B cell (primary cell): ENCODE results near the gene MTHFR. TPM values are rescaled to one million over a fixed set of nuclear protein-coding genes. Genes with fewer than 3 reads are reported as not detected.

ENCODE experiments used
- ATAC-seq: fragments of 200-7000 bp; cut with Tn5 transposase; one replicate; pipeline ENCODE4 v1.10.0; 2021; ENCODE audit warnings: low read depth, mild to moderate bottlenecking, moderate number of reproducible peaks, moderate library complexity
- CTCF ChIA-PET: fragments of 350-600 bp; sonication (Branson Sonifier 250); formaldehyde crosslinking; loops from one replicate; lab custom pipeline; 2021; ENCODE audit warnings: antibody characterized with exemption, inconsistent platforms; lab: Charles Lee
- POLR2A ChIA-PET: fragments of 350-600 bp; sonication (Branson Sonifier 250); formaldehyde crosslinking; loops from one replicate; lab custom pipeline; 2021; ENCODE audit warnings: antibody characterized with exemption; lab: Charles Lee
- DNase-seq: peaks from one replicate; pipeline ENCODE4 v3.0.0; 2013
- H2AFZ ChIP-seq: 2 replicates; pipeline ENCODE4 v1.6.1; 2012; ENCODE audit warnings: mild to moderate bottlenecking, low read depth, low read length; ENCODE audit not compliant: insufficient read depth, poor library complexity, severe bottlenecking
- H3K27ac ChIP-seq, 2 donors: 1 replicate in 1 of 2; 2 replicates in 1 of 2; pipeline ENCODE4 v1.5.1; 2012 to 2013; ENCODE audit warnings: low read length in 2 of 2, mild to moderate bottlenecking in 2 of 2, moderate library complexity in 1 of 2
- H3K27me3 ChIP-seq, 4 experiments: fragments of 200-600 bp in 1 of 4; sonication (generic) in 1 of 4; replicated peaks in 1 of 4; 1 replicate in 2 of 4; 2 replicates in 2 of 4; pipeline versions ENCODE4 v1.6.1 to v1.7.0; 2013 to 2016; ENCODE audit warnings: low read length in 3 of 4, mild to moderate bottlenecking in 2 of 4, mixed read lengths in 1 of 4, moderate library complexity in 1 of 4; ENCODE audit not compliant: insufficient read depth in 4 of 4, control insufficient read depth in 3 of 4; ENCODE audit errors: control extremely low read depth in 1 of 4
- H3K36me3 ChIP-seq, 2 experiments: replicated peaks in 1 of 2; 1 replicate in 1 of 2; 2 replicates in 1 of 2; pipeline versions ENCODE4 v1.6.1 to v1.7.1; 2013; ENCODE audit warnings: low read length in 1 of 2; ENCODE audit not compliant: insufficient read depth in 2 of 2, control insufficient read depth in 1 of 2; ENCODE audit errors: control extremely low read depth in 1 of 2, extremely low read depth in 1 of 2
- H3K4me1 ChIP-seq, 2 donors: fragments of 200-600 bp in 1 of 2; sonication (generic) in 1 of 2; 1 replicate in 1 of 2; 2 replicates in 1 of 2; pipeline versions ENCODE4 v1.5.1 to v1.6.1; 2013 to 2017; ENCODE audit warnings: low read length in 2 of 2; ENCODE audit not compliant: control insufficient read depth in 2 of 2, insufficient read depth in 2 of 2
- H3K4me2 ChIP-seq: replicated peaks from 2 replicates; pipeline ENCODE3; 2012; ENCODE audit warnings: mild to moderate bottlenecking, low read depth, low read length; ENCODE audit not compliant: poor library complexity, severe bottlenecking
- H3K4me3 ChIP-seq, 5 experiments: fragments of 200-600 bp in 1 of 5; sonication (generic) in 1 of 5; 1 replicate in 3 of 5; 2 replicates in 2 of 5; pipeline versions ENCODE4 v1.5.1 to v1.7.0; 2011 to 2016; ENCODE audit warnings: low read length in 4 of 5, mild to moderate bottlenecking in 4 of 5, low read depth in 2 of 5, control low read depth in 1 of 5, moderate library complexity in 1 of 5; ENCODE audit not compliant: insufficient read depth in 1 of 5; ENCODE audit errors: control extremely low read depth in 1 of 5, extremely low read depth in 1 of 5
- H3K79me2 ChIP-seq: fragments of 200-600 bp; sonication (generic); one replicate; pipeline ENCODE4 v1.6.0; 2016; ENCODE audit warnings: low read length; ENCODE audit not compliant: control insufficient read depth, insufficient read depth
- H3K9ac ChIP-seq: fragments of 200-600 bp; sonication (generic); 2 replicates; pipeline ENCODE4 v1.6.1; 2017; ENCODE audit warnings: mild to moderate bottlenecking, low read length, moderate library complexity
- H3K9me3 ChIP-seq, 3 donors: one replicate each; pipeline versions ENCODE4 v1.6.1 to v1.7.1; 2013; ENCODE audit warnings: low read length in 2 of 3; ENCODE audit not compliant: control insufficient read depth in 2 of 3, insufficient read depth in 1 of 3; ENCODE audit errors: control extremely low read depth in 1 of 3
- H4K20me1 ChIP-seq: 2 replicates; pipeline ENCODE4 v1.6.0; 2012; ENCODE audit warnings: mild to moderate bottlenecking, low read length; ENCODE audit not compliant: insufficient read depth, control insufficient read depth, poor library complexity, severe bottlenecking
- H3K27ac Mint-ChIP-seq: one replicate; pipeline ENCODE4 v1.8.0; 2021; ENCODE audit warnings: mixed read lengths
- H3K27me3 Mint-ChIP-seq: one replicate; pipeline ENCODE4 v1.8.0; 2021; ENCODE audit warnings: mixed read lengths
- H3K4me1 Mint-ChIP-seq: one replicate; pipeline ENCODE4 v1.8.0; 2021; ENCODE audit warnings: mixed read lengths
- H3K4me3 Mint-ChIP-seq: one replicate; pipeline ENCODE4 v1.8.0; 2021; ENCODE audit warnings: mixed read lengths
- H3K9me3 Mint-ChIP-seq: one replicate; pipeline ENCODE4 v1.8.0; 2022; ENCODE audit warnings: mixed read lengths; ENCODE audit not compliant: insufficient read depth
- EZH2 ChIP-seq: IDR thresholded peaks from 2 replicates; pipeline ENCODE4 v1.6.1; 2012; ENCODE audit warnings: borderline replicate concordance, low read depth, mild to moderate bottlenecking, moderate library complexity, low read length; ENCODE audit not compliant: insufficient read depth, poor library complexity, severe bottlenecking
- WGBS: methylation state at CpG from one replicate; pipeline ENCODE4 v1.1.5; 2013; ENCODE audit warnings: missing lambda C conversion rate; ENCODE audit not compliant: insufficient coverage; 5-methylcytosine and 5-hydroxymethylcytosine counted together
- intact Hi-C: fragments of 100-400 bp; cut with micrococcal nuclease; formaldehyde crosslinking; loops from one replicate; pipeline ENCODE4 v1.10.0; 2022
- polyA plus RNA-seq: library from polyadenylated mRNA; depleted of rRNA; stranded (reverse); fragments of >200 nt; gene quantifications from 2 replicates; pipeline ENCODE4 v1.2.3, GENCODE V29; 2012
- total RNA-seq, 2 donors: library from RNA; stranded (reverse); fragments of 120-200 nt in 1 of 2; gene quantifications; 1 replicate in 1 of 2; 2 replicates in 1 of 2; pipeline versions ENCODE4 v1.2.3 to v1.2.4, GENCODE V29; 2013 to 2022
- TF ChIP-seq, protein P1 (sequence below): fragments of 200-600 bp; IDR thresholded peaks from one replicate; pipeline ENCODE4 v1.8.0; 2022; ENCODE audit warnings: antibody characterized with exemption, mild to moderate bottlenecking

The MTHFR gene
- total and polyA plus RNA-seq, 2 donors (not counting 1 experiment from before 2014, with no cell fraction given), result 35.8 to 114 TPM

GRCh38 chr1:11751087-11751486 lies 54.7 kb downstream of the MTHFR start:
- no peaks in the 10 kb centered on the region for H3K79me2 ChIP-seq
- Mint-ChIP-seq H3K4me3 (no peak overlapping the region), H3K27me3 (no peaks in the 10 kb centered on the region), H3K4me1 (peaks cover 6% of the 10 kb centered on the region), H3K27ac (no peak overlapping the region), H3K9me3 (no peaks in the 10 kb centered on the region)
- ATAC-seq, result no peak
- no peak for DNase-seq
- ChIA-PET POLR2A (no interaction called here), CTCF (interaction anchor here (1.2 kb wide), 1 partner anchor 86 kb away, joined by 3 read pairs; no protein-coding TSS in a partner anchor)
- no peak overlapping the region for H3K27ac ChIP-seq
- no peak for TF ChIP-seq EZH2
- TF ChIP-seq, protein P1, sequence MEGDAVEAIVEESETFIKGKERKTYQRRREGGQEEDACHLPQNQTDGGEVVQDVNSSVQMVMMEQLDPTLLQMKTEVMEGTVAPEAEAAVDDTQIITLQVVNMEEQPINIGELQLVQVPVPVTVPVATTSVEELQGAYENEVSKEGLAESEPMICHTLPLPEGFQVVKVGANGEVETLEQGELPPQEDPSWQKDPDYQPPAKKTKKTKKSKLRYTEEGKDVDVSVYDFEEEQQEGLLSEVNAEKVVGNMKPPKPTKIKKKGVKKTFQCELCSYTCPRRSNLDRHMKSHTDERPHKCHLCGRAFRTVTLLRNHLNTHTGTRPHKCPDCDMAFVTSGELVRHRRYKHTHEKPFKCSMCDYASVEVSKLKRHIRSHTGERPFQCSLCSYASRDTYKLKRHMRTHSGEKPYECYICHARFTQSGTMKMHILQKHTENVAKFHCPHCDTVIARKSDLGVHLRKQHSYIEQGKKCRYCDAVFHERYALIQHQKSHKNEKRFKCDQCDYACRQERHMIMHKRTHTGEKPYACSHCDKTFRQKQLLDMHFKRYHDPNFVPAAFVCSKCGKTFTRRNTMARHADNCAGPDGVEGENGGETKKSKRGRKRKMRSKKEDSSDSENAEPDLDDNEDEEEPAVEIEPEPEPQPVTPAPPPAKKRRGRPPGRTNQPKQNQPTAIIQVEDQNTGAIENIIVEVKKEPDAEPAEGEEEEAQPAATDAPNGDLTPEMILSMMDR, result no peak
- no peaks in the 10 kb centered on the region for H3K9me3 ChIP-seq
- WGBS, result 94% methylated on average over 9 of the region's 9 CpGs
- no peak overlapping the region for H3K4me3 ChIP-seq
- H3K9ac ChIP-seq, result no peak overlapping the region
- peaks cover 0 to 24% of the 10 kb centered on the region in 2 experiments for H3K36me3 ChIP-seq
- H2AFZ ChIP-seq, result no peak overlapping the region
- no peaks in the 10 kb centered on the region for H4K20me1 ChIP-seq
- intact Hi-C loops, result no loop called here
- H3K4me1 ChIP-seq, result peaks cover 0 to 4% of the 10 kb centered on the region in 2 donors
- H3K27me3 ChIP-seq, result no peaks in the 10 kb centered on the region
- H3K4me2 ChIP-seq, result no peak overlapping the region

- no peak overlapping the region for H3K4me3 Mint-ChIP-seq
- DNase-seq (no peak), ATAC-seq (no peak)
- H3K4me3 ChIP-seq, result no peak overlapping the region
- WGBS, result 98% methylated on average over 15 of the region's 15 CpGs
- no peaks in the 10 kb centered on the region for H3K79me2 ChIP-seq
- no peaks in the 10 kb centered on the region for H3K9me3 Mint-ChIP-seq
- H3K27ac ChIP-seq, result no peak overlapping the region
- TF ChIP-seq EZH2, result no peak
- TF ChIP-seq, protein P1, result no peak
- H3K27ac Mint-ChIP-seq, result no peak overlapping the region
- H3K36me3 ChIP-seq, result peaks cover 0 to 27% of the 10 kb centered on the region in 2 experiments
- H3K4me2 ChIP-seq, result no peak overlapping the region
- no peaks in the 10 kb centered on the region for H4K20me1 ChIP-seq
- no peaks in the 10 kb centered on the region for H3K27me3 Mint-ChIP-seq
- no peaks in the 10 kb centered on the region for H3K27me3 ChIP-seq
- intact Hi-C loops, result no loop called here
- H2AFZ ChIP-seq, result no peak overlapping the region
- H3K9ac ChIP-seq, result no peak overlapping the region
- ChIA-PET CTCF (interaction anchor here (0.8 to 2.1 kb wide), 5 partner anchors 30 to 712 kb away, joined by 3 to 10 read pairs (median 4); no protein-coding TSS in a partner anchor), POLR2A (no interaction called here)
- H3K9me3 ChIP-seq, result no peaks in the 10 kb centered on the region
- H3K4me1 Mint-ChIP-seq, result peaks cover 6% of the 10 kb centered on the region
- peaks cover 0 to 4% of the 10 kb centered on the region in 2 donors for H3K4me1 ChIP-seq
Observed at GRCh38 chr1:11749996-11750395, 55.8 kb downstream of the MTHFR start.
